SK-N-SH treated with all-trans-retinoic acid at 6 μM for 48 hours (cell line): ENCODE measurements around the gene MFRP.
"Not testable (repeated sequence)": the region's sequence is repeated elsewhere in the genome, so short reads cannot be mapped to it uniquely, and the experiment has no call there.

Source experiments
- ATAC-seq: fragments of 200-7000 bp; cut with Tn5 transposase; 3 replicates; pipeline ENCODE4 v1.9.1; 2020; ENCODE audit warnings: mild to moderate bottlenecking, moderate library complexity
- ARNTL ChIP-seq: fragments of 450-650 bp; formaldehyde crosslinking; IDR thresholded peaks from 2 replicates; pipeline ENCODE4 v1.5.0; 2020; ENCODE audit warnings: low read depth, mild to moderate bottlenecking, moderate library complexity, borderline replicate concordance
- CREB5 ChIP-seq: fragments of 250-450 bp; sonication (Bioruptor Pico); IDR thresholded peaks from 2 replicates; pipeline ENCODE4 v1.5.1; 2020; ENCODE audit warnings: low read depth, mild to moderate bottlenecking, moderate library complexity
- CSDC2 ChIP-seq: fragments of 250-450 bp; sonication (Bioruptor Pico); IDR thresholded peaks from 2 replicates; pipeline ENCODE4 v1.5.0; 2020; ENCODE audit warnings: mild to moderate bottlenecking, moderate library complexity
- GLIS3 ChIP-seq: fragments of 250-450 bp; sonication (Bioruptor Pico); IDR thresholded peaks from 2 replicates; pipeline ENCODE4 v1.5.0; 2020; ENCODE audit warnings: mild to moderate bottlenecking, moderate library complexity
- ISL1 ChIP-seq: fragments of 250-450 bp; sonication (Bioruptor Pico); IDR thresholded peaks from 2 replicates; pipeline ENCODE4 v2.1.2; 2022; ENCODE audit warnings: mild to moderate bottlenecking, moderate library complexity
- PATZ1 ChIP-seq: fragments of 250-450 bp; sonication (Bioruptor Pico); IDR thresholded peaks from 2 replicates; pipeline ENCODE4 v1.8.0; 2020; ENCODE audit warnings: mild to moderate bottlenecking, moderate library complexity, borderline replicate concordance
- POU6F1 ChIP-seq: fragments of 250-450 bp; sonication (Bioruptor Pico); IDR thresholded peaks from 2 replicates; pipeline ENCODE4 v1.8.0; 2021; ENCODE audit warnings: low read depth, mild to moderate bottlenecking, moderate library complexity, borderline replicate concordance
- PPARA ChIP-seq: fragments of 250-450 bp; sonication (Bioruptor Pico); IDR thresholded peaks from 2 replicates; pipeline ENCODE4 v1.5.0; 2020; ENCODE audit warnings: mild to moderate bottlenecking, borderline replicate concordance
- RARB ChIP-seq: fragments of 250-450 bp; sonication (Bioruptor Pico); IDR thresholded peaks from 2 replicates; pipeline ENCODE4 v1.8.0; 2021; ENCODE audit warnings: mild to moderate bottlenecking, moderate library complexity
- SNAI2 ChIP-seq: fragments of 250-450 bp; sonication (Bioruptor Pico); IDR thresholded peaks from 2 replicates; pipeline ENCODE4 v1.5.0; 2020; ENCODE audit warnings: mild to moderate bottlenecking, moderate library complexity
- TCF4 ChIP-seq: fragments of 250-450 bp; sonication (Bioruptor Pico); IDR thresholded peaks from 2 replicates; pipeline ENCODE4 v1.8.0; 2021; ENCODE audit warnings: mild to moderate bottlenecking, moderate library complexity, borderline replicate concordance
- TOX ChIP-seq: fragments of 250-450 bp; sonication (Bioruptor Pico); IDR thresholded peaks from 2 replicates; pipeline ENCODE4 v1.8.0; 2021; ENCODE audit warnings: mild to moderate bottlenecking, moderate library complexity, borderline replicate concordance
- ZC3H10 ChIP-seq: fragments of 250-450 bp; sonication (Bioruptor Pico); IDR thresholded peaks from 2 replicates; pipeline ENCODE4 v1.5.1; 2021; ENCODE audit warnings: mild to moderate bottlenecking, moderate library complexity
- ZFP30 ChIP-seq: fragments of 450-650 bp; formaldehyde crosslinking; IDR thresholded peaks from 2 replicates; pipeline ENCODE4 v1.5.0; 2022; ENCODE audit warnings: mild to moderate bottlenecking, moderate library complexity
- ZNF70 ChIP-seq: fragments of 450-650 bp; formaldehyde crosslinking; IDR thresholded peaks from 2 replicates; pipeline ENCODE4 v1.5.0; 2020; ENCODE audit warnings: mild to moderate bottlenecking, moderate library complexity
- ZNF8 ChIP-seq: fragments of 450-650 bp; formaldehyde crosslinking; IDR thresholded peaks from 2 replicates; pipeline ENCODE4 v1.5.0; 2020; ENCODE audit warnings: mild to moderate bottlenecking, moderate library complexity
- TF ChIP-seq, protein P1 (sequence below): fragments of 250-450 bp; sonication (Bioruptor Pico); IDR thresholded peaks from 2 replicates; pipeline ENCODE4 v1.5.1; 2021; ENCODE audit warnings: mild to moderate bottlenecking, moderate library complexity

The MFRP gene

GRCh38 chr11:119388103-119388502 is 41.6 kb upstream of the MFRP start:
- TF ChIP-seq ZNF70 (no peak), ISL1 (CRISPR knock-in tag) (no peak), TCF4 (no peak), ZFP30 (no peak), TOX (CRISPR knock-in tag) (no peak), PPARA (CRISPR knock-in tag) (no peak), CSDC2 (CRISPR knock-in tag) (no peak), PATZ1 (no peak), CREB5 (CRISPR knock-in tag) (no peak), SNAI2 (CRISPR knock-in tag) (no peak)
- TF ChIP-seq, protein P1, sequence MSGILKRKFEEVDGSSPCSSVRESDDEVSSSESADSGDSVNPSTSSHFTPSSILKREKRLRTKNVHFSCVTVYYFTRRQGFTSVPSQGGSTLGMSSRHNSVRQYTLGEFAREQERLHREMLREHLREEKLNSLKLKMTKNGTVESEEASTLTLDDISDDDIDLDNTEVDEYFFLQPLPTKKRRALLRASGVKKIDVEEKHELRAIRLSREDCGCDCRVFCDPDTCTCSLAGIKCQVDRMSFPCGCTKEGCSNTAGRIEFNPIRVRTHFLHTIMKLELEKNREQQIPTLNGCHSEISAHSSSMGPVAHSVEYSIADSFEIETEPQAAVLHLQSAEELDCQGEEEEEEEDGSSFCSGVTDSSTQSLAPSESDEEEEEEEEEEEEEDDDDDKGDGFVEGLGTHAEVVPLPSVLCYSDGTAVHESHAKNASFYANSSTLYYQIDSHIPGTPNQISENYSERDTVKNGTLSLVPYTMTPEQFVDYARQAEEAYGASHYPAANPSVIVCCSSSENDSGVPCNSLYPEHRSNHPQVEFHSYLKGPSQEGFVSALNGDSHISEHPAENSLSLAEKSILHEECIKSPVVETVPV (CRISPR knock-in tag): no peak
- no peak for ATAC-seq

DNA sequence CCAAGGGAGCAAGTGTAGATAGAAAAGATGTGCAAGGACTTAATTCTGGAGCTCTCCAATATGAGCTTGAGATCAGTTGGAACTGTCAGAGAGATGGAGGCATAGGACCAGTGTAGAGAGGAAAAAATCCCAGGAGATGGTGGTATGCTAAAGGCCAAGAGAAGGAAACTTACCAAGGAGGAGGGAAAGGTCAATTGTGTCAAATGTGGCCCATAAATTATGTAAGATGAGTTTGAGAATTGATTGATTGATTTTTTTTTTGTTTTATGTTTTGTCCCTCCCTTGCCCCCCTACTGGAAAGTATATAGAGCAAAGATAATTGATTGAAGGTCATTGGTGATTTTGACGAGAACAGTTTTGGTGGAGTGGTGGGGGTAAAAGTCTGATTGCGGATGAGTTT is 37.8 kb upstream of the MFRP start:
- no peak for TF ChIP-seq GLIS3 (CRISPR knock-in tag)
- no peak for TF ChIP-seq CREB5 (CRISPR knock-in tag)
- TF ChIP-seq PATZ1: no peak
- TF ChIP-seq RARB (CRISPR knock-in tag): no peak
- no peak for TF ChIP-seq ZC3H10
- TF ChIP-seq PPARA (CRISPR knock-in tag): no peak
- no peak for TF ChIP-seq ARNTL
- TF ChIP-seq POU6F1 (CRISPR knock-in tag): no peak
- no peak for TF ChIP-seq ZFP30
- TF ChIP-seq TCF4: no peak
- no peak for ATAC-seq

DNA sequence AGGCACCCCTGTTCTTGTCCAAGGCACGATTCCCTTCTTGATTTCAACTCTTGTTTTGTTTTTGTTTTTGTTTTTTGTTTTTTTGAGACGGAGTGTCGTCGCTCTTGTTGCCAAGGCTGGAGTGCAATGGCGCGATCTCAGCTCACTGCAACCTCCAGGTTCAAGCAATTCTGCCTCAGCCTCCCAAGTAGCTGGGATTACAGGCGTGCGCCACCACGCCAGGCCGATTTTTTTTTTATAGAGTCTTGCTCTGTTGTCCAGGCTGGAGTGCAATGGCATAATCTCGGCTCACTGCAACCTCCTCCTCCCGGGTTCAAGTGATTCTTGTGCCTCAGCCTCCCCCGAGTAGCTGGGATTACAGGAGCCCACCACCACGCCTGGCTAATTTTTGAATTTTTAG is 36.0 kb upstream of the MFRP start:
- not testable (repeated sequence) for ATAC-seq

DNA sequence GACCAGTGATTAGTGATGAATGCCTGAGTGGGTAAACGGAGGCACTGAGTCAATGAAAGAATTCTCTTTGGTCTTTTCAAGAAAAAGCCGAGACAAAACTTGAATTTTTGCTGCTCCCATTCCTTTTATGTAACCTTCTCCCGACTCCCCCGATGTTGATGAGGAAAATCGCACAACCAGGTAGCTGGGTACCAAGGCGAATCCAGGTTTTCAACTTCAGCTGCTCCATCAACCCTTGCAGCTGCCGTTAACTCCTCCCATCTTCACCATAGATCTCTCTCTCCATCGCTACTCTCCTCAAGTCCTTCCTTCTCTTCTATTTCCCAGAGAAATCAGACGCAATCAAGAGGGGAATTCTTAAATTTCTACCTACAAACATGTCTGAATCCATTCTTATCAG is 35.6 kb upstream of the MFRP start:
- no peak for TF ChIP-seq ZFP30
- no peak for TF ChIP-seq ARNTL
- no peak for TF ChIP-seq ZNF8
- TF ChIP-seq TOX (CRISPR knock-in tag): no peak
- no peak for TF ChIP-seq ZNF70
- TF ChIP-seq SNAI2 (CRISPR knock-in tag): no peak
- TF ChIP-seq, all 23 proteins: peak for 0
- ATAC-seq: no peak
